Inflammatory macrophage treated with lipopolysaccharide for 1 hour (primary cell): ENCODE results near the gene LARGE2.

ENCODE experiments used
- DNase-seq, 2 donors: peaks; one replicate each; pipeline ENCODE4 v3.0.0-alpha.2; 2020 to 2022

LARGE2 gene

GRCh38 chr11:45930951-45931570 lies 8.6 kb downstream of the LARGE2 start:
- no peak for DNase-seq

DNA sequence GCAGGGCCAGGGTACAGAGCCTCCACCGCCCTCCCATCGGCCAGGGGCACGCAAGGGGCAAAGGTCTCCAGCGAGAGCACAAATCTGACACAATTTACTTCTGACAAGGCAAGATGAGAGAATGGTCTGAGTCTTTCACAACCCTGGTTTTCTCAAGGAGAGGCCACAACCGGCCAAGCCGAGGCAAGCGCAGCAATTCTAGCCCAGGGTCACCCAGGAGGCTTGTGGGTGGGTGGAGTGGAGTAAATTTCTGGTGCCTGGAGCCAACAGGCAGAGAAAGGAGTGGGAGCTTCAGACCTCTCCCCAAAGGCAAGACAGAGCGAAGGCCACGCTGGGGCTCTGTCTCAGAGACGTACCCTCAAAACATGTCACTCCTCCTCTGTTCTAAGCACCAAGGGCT lies 9.3 kb downstream of the LARGE2 start:
- no peak for DNase-seq

DNA sequence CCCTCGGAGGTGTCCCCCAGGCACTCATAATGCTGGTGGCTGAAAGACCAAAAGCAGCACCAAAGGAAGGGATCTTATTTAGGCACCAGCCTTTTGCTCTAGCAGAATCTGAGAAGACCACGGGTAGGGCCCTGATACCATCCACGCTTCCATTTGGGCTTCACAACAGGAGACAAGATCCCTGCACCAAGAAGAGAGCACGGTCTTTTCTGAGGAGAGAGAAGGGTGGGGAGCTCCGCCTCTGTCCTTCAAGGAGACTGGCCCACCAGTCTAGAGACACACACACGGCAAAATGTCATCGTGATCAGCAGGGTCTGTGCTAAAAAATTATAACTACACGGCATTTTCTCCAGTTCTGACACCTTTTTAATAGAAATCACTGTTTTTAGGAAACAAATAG lies 9.8 kb downstream of the LARGE2 start:
- no peak for DNase-seq

DNA sequence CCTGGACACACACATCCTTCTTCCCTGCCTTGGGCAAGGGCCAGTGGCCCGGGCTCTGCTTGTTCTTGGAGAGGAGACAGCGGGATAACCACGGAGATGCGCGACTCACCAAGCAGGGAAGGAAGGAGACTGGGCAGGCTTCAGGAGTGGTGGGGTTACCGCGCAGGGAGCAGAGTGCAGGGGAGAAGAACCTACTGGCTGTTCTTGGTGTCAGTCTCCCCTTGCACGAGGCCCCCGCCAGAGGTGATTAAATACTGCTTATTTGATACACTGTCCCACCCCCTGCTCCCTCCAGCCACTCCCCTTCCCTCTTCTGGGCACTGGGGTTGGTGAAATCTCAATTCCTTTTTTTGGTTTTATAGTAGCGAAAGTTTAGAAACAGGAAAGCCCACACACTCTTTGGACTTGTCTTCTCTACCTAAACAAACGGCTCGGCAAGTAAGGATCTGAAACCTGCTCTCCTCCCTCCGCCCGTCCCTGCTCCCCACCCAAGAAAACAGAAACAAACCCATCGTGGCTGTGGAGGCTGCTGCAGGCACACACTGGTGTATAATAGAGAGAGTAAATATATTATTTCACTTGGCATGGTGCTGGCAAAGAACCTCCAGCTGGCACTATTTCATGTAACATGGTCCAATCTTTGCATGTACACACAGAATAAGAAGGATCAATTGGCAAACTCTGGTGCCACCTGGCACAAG lies 10.8 kb downstream of the LARGE2 start:
- peak; percentile 60 to 62 for DNase-seq

- no peak for DNase-seq
These were observed 11.6 kb downstream of the LARGE2 start for GRCh38 chr11:45933846-45934579.

DNA sequence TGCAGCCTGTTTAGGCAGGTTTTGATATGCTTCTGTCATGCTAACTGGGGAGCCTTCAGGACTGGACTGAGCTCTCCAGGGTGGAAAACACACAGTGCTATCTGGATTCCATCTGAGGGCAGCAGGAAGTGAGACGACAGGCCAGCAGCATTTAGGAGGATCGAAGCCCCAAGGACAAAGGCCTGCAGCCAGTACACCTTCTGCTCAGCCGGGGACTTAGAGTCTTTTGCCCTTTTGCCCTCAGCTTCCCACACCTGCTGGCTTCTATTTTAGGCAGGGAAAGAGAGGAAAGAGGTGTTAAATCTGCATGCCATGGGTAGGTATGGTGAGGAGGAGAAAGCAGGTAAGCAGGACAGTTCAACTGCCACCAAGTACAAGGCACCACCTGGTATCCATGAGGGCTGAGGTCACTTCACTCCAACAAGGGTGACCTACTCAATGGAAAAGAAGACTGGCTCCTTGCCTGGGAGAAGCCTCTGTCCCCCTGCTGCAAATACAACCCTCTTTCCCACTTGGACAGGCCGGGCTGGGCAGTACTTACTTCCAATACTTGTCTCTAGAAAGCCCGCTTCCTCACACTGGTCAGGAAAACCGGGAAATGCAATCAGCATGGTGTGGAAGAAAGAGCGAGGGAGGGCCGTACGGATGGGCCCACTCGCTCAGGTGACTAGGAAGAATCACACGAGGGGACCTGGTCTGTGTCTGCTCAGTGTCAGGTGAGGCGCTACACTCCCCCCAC lies 12.3 kb downstream of the LARGE2 start:
- DNase-seq, result no peak

GRCh38 chr11:45935349-45936064 lies 13.1 kb downstream of the LARGE2 start:
- DNase-seq, result no peak

GRCh38 chr11:45936511-45937054 lies 14.1 kb downstream of the LARGE2 start:
- DNase-seq, result no peak

DNA sequence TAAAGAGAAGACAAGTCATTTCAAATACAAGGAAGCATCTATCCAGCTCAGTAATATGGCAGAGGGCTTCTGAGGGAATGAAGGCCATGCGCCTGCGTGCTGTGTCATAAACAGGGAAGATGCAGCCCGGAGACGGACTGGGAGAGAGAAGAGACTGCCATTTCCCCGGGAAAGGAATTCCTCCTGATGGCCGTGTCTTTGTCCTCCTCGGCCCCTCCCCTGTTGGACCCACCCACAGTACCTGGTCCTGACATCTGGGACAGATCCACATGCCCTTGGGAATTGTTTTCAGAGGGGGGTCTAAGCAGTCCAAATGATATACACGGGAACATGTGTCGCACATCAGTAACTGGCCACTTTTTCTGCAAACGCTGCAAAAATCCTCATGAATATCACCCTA lies 15.5 kb downstream of the LARGE2 start:
- DNase-seq, result no peak

DNA sequence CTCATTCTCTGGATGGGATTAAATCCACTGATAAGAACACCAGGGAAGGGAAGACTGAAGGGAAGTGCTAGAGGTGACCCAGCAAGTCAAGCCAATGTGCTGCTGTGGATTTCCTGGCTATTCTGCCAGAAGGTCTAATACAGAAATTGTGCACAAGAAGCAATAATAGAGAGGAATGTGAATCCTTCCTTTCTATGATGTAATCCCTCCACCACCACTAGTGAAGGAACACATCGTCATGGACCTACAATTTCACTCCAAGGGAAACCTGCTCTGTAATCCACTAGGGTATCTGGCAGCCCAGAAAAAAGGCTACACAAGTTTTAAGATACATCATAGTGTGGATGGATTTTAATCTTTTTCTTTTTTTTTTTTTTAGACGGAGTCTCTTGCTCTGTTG lies 17.4 kb downstream of the LARGE2 start:
- DNase-seq, result no peak

DNA sequence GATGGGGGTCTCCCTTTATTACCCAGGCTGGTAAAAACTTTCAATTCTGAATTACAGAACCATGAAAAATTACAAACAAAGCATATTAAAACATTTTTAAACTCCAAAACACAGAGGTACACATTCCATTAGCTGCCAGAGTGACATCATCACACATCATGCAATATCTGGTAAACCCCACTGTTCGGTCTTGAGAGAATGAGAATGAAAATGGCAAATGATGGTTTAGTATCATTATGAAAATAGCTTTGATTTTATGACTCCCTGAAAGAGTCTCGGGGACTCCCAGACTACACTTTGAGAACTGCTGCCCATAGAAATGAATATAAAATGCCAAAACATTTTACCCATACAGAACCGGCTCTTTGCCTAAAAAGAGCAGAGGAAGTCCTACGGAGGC lies 18.8 kb downstream of the LARGE2 start:
- no peak for DNase-seq

DNA sequence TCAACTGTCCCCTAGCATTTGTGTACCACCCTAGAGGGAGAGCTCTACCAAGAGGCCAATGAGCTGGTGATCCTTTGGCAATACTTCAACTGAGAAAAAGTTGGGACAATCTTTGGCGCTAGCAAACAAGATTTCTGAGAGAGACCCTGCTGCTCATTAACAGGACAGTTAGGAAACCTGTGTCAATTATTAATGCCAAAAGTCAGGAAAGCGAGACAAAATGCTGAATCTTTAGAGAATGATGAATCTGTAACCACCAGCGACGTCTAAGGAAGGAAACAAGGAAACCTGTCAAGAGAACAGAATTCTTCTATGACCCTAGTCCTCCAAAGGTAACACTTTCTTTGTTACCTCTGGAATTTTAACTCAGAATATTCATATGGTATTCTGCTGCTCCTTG lies 19.9 kb downstream of the LARGE2 start:
- no peak for DNase-seq

DNA sequence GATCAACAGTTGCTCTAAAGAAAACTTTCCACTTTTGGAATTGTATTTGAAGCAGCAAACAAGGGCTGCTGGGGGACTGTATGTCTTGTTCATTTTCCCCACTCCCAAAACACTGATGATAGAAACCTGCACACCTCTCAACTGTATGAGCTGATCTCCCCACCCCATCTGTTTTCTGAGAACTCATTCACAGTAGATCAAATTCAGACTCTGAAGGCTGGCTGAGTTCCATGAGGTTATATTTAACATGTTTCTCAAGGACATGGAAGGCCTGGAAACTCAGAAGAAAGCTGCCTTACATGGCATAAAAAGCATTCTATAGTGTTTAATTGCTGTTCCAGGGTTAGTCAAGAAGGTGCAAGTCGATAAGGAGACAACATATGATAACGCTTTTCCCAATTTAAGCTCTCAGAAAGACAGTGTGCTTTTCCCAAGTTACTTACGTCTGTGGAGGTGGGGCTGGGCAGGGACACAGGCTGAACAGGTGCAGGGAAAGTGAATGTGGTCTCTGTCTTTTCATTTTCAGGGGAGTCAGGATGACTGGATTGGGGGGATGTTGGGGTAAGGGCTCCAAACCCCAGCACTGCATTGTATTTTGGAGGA lies 23.0 kb downstream of the LARGE2 start:
- DNase-seq, result no peak

GRCh38 chr11:45947885-45948284 lies 25.4 kb downstream of the LARGE2 start:
- DNase-seq, result no peak

- DNase-seq, result no peak
These were observed 25.9 kb downstream of the LARGE2 start for GRCh38 chr11:45948356-45948755.

DNA sequence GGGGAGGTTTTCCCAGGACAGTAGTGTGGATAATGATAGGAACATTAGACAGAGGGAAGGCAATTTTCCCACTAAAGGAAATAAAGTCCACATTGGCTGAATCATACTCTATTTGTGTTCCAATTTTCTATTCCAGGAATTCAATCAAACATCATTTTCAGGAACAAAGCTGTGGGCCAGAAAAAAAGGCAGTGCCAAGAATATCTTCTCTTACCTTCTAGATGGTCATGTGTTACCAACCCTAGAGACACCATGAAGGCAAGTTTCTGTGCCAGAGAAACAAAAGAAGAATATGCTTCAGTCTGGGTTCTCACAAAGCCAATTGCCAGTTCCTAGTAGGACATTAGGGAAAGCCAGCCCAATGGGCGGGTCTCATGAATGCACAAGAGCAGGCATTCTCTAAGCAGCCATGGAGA lies 27.5 kb downstream of the LARGE2 start:
- DNase-seq, result no peak

- no peak for DNase-seq
These were observed 37.4 kb downstream of the LARGE2 start for GRCh38 chr11:45959851-45960250.

DNA sequence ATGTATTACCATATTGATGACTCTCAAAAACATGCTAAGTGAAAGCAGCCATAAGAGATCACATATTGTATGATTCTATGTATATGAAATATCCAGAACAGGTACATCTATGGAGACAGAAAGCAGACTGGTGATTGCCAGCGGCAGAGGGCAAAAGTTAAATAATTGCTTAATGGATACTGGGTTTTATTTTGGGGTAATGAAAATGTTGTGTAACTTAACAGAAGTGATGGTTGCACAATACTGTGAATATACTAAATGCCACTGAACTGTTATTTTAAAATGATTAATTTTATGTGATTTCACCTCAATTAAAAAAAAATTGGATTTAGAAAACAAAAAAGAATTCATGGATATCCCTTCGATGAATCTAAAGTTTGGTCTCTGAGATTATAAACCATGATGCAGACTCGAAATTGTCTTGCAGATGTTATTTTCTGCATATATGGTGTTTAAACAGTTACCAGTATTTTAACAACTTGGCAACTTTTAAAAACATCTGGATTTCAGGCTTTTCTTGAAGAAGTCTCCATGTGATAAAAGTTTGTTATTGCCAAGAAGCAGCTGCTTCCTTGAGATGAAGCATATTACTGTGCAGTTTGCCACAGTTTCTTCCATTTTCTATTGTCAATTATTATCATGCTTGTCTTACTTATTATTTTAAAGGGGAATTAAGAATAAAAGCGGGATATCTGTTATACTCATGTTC lies 38.1 kb downstream of the LARGE2 start:
- DNase-seq, result peak in 1 of 2 donors; percentile 25

DNA sequence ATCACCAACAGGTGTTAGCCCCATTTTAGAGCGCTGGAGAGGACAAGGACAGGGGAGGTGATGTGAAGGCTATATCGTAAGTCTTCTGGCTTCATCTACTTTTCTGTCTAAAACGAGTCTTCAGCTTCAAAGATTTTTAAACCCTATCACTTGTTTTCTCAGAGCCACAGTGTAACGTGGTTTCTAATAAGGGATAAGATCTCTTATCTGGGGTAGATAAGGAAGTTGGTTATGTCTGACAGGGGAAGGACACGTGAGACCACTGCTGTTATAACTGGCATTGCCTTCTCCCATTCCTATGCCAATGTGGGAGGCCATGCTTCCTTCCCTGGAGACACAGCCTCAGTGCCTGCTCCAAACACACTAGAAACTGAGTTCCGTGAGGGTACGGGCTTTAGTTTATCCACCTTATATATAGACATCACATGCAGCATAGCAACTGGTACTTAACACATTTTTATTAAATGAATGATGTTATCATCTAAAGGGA lies 39.3 kb downstream of the LARGE2 start:
- no peak for DNase-seq

- peak; percentile 40 to 73 for DNase-seq
These were observed 42.5 kb downstream of the LARGE2 start for GRCh38 chr11:45964911-45965389.

DNA sequence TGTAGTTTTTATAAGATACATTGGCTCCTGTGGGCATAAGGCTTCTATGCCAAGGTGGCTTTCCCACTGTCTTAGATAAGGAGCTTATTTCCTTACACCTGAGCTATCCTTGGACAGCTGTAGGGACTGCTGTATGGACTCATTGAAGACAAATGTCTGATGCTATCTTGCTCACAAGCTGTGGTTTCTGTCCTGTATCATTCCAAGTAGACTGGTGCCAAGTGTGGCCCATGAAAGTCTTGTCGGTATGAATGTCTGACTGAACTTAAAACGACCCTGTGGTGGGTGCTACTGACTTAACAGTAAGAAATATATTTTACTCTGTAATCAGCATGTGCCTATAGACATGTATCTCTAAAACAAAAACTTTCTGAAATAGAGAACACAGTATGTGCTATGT lies 45.0 kb downstream of the LARGE2 start:
- DNase-seq, result no peak
